ENCODE measurements around the gene SAE1.

SAE1 gene

GRCh38 chr19:47231215-47232054 is 100.8 kb downstream of the SAE1 start:
- peak overlapping the region; percentile 53 for H3K4me3 ChIP-seq (ENCODE audit: low read depth, low read length)
- no peaks in the 10 kb centered on the region for H3K36me3 ChIP-seq
- peak; percentile 92 for DNase-seq
- H3K27me3 ChIP-seq (ENCODE audit: insufficient read depth, low read depth, severe bottlenecking), result no peaks in the 10 kb centered on the region
- peak overlapping the region; percentile 96 for H3K27ac ChIP-seq
- no peak for TF ChIP-seq CTCF (IDR thresholded peaks at IDR 0.05; ENCODE audit: low read depth, low read length)
- no peaks in the 10 kb centered on the region for H3K9me3 ChIP-seq (ENCODE audit: severe bottlenecking)

- peak overlapping the region; percentile 96 for H3K27ac ChIP-seq
- no peaks in the 10 kb centered on the region for H3K9me3 ChIP-seq (ENCODE audit: severe bottlenecking)
- DNase-seq, result no peak
- H3K4me3 ChIP-seq (ENCODE audit: low read depth, low read length), result no peak overlapping the region
- no peak for TF ChIP-seq CTCF (IDR thresholded peaks at IDR 0.05; ENCODE audit: low read depth, low read length)
- no peaks in the 10 kb centered on the region for H3K27me3 ChIP-seq (ENCODE audit: insufficient read depth, low read depth, severe bottlenecking)
- no peaks in the 10 kb centered on the region for H3K36me3 ChIP-seq
These were observed 102.0 kb downstream of the SAE1 start for GRCh38 chr19:47232422-47233211.

- Histone ChIP-seq H3K27me3 (ENCODE audit: insufficient read depth, low read depth, severe bottlenecking) (peaks cover 10% of the 10 kb centered on the region), H3K36me3 (no peaks in the 10 kb centered on the region), H3K9me3 (ENCODE audit: severe bottlenecking) (no peaks in the 10 kb centered on the region), H3K27ac (no peak overlapping the region), H3K4me3 (ENCODE audit: low read depth, low read length) (no peak overlapping the region)
- TF ChIP-seq CTCF (IDR thresholded peaks at IDR 0.05; ENCODE audit: low read depth, low read length), result no peak
- DNase-seq, result no peak
These were observed 105.5 kb downstream of the SAE1 start for GRCh38 chr19:47236072-47236675.

GRCh38 chr19:47239152-47239551 is 108.5 kb downstream of the SAE1 start:
- Histone ChIP-seq H3K9me3 (ENCODE audit: severe bottlenecking) (no peaks in the 10 kb centered on the region), H3K4me3 (ENCODE audit: low read depth, low read length) (peak overlapping the region; percentile 23; the same call in 1 of the 2 replicates), H3K27ac (no peak overlapping the region), H3K27me3 (ENCODE audit: insufficient read depth, low read depth, severe bottlenecking) (peaks cover 10% of the 10 kb centered on the region), H3K36me3 (no peaks in the 10 kb centered on the region)
- no peak for TF ChIP-seq CTCF (IDR thresholded peaks at IDR 0.05; ENCODE audit: low read depth, low read length)
- no peak for DNase-seq

GRCh38 chr19:47239610-47240296 is 109.1 kb downstream of the SAE1 start:
- Histone ChIP-seq H3K9me3 (ENCODE audit: severe bottlenecking) (no peaks in the 10 kb centered on the region), H3K27me3 (ENCODE audit: insufficient read depth, low read depth, severe bottlenecking) (peaks cover 10% of the 10 kb centered on the region), H3K27ac (no peak overlapping the region), H3K4me3 (ENCODE audit: low read depth, low read length) (peak overlapping the region; percentile 27), H3K36me3 (no peaks in the 10 kb centered on the region)
- DNase-seq, result peak; percentile 50
- no peak for TF ChIP-seq CTCF (IDR thresholded peaks at IDR 0.05; ENCODE audit: low read depth, low read length)

Data from WERI-Rb-1 (cell line).